ENCODE data around the gene PAK6.

Gene PAK6

GRCh38 chr15:40278026-40278425, 39.2 kb downstream of the PAK6 start:
- DNase-seq: no peak

GRCh38 chr15:40279437-40280141, 40.7 kb downstream of the PAK6 start:
- DNase-seq: peak; percentile 67

DNA sequence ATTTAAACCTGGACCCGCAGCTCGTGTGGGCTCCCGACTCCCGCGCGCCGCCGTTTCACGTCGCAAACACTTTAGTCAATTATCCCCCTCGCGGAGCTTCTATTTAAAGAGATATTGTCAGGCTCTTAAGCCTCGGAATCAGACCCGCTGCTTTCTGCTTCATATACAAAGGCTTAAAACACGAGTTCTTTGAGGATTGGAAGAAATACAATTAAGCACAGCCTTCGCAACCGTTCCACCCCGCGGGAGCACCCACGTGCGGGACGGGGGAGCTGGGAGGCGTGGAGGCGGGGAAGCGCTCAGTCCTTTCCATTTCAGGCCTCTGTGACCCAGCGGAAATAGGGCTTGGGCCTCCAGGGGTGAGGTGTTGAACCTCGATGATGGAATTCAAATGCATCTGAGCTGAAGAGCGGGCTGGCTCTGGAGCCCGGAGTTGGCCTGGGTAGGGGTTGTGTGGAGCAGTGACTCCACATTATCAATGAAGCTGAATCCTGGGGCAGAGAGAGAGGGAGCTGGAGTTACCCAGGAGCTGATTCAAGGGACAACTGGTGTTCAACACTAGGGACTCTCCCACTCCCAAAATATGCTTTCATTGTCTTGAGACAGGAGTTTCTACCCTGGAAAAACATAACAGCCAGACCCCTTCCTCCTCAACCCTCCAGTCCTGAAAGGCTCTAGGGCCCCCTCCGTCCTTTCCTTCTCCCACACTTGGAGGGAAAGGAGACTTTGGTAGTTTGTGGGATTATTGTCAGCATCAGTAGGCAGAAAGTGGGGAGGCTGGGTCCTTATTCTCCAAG, 41.6 kb downstream of the PAK6 start:
- no peak for DNase-seq

- no peak for DNase-seq
These were observed 42.4 kb downstream of the PAK6 start for GRCh38 chr15:40281057-40281800.

DNA sequence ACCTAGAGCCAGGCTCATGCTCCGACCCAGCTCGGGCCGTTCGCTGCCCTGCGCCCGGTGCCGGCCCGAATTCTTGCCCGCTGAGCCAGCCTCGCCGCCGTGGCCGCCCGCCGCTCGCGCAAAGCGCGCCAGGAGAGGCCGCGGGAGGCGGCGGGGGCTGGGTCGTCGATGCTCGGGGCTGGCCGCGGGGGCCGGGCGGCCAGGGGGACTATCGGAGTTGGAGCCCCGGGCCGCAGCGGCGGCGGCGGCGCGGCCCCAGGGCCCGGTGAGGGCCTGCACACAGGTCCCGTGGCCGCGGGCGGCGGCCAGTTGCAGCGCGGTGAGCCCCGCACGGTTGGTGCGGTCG, 42.9 kb downstream of the PAK6 start:
- DNase-seq: no peak

GRCh38 chr15:40282147-40282868, 43.4 kb downstream of the PAK6 start:
- peak; percentile 56 for DNase-seq

GRCh38 chr15:40282869-40283614, 44.2 kb downstream of the PAK6 start, which contains the start of gene ANKRD63:
ANKRD63 (minus strand) TSS chr15:40283064; CDS start chr15:40282586, 478 bp downstream.
- DNase-seq: peak; percentile 29

- no peak for DNase-seq
These were observed 44.9 kb downstream of the PAK6 start for GRCh38 chr15:40283615-40284300.

DNA sequence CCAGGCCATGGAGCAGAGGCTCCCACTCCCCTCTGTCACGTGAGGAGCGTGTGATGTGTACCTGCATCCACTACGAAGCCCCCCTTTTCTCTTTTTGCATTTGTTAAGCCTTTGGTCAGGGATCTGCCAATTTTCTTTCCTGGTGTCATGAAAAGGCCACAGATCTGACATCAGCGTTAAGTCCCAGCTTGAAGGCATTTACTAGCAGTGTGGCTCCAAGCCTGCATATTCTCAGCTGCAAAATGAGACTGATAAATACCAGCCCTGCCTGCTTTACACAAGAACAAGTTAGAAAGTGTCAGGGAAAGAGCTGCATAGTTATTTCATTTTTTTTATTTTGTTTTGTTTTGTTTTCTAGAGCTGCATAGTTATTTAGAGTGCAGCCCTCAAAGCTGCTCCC, 46.3 kb downstream of the PAK6 start:
- DNase-seq: no peak

DNA sequence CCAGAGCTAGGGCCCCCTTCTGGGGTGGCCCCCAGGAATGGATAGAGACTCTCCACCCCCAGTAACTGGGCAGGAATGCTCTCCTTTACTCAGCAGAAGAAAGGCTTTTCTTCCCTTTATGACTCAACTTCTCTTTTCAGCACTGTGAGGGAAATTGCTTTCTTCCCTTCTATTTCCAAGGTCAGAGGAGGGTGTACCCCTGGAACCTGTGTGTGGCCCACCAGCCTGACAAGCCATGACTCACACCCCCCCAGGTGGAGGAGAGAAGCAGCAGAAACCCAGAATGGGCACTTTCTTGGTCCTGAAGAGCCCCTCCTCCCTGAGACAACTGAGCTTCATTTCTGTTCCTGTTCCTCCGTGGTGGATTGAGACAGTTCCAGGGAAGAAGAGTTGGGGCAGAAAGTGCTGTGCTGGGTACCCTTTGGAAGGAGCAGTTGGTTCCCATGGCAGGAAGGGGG, 46.7 kb downstream of the PAK6 start:
- no peak for DNase-seq

DNA sequence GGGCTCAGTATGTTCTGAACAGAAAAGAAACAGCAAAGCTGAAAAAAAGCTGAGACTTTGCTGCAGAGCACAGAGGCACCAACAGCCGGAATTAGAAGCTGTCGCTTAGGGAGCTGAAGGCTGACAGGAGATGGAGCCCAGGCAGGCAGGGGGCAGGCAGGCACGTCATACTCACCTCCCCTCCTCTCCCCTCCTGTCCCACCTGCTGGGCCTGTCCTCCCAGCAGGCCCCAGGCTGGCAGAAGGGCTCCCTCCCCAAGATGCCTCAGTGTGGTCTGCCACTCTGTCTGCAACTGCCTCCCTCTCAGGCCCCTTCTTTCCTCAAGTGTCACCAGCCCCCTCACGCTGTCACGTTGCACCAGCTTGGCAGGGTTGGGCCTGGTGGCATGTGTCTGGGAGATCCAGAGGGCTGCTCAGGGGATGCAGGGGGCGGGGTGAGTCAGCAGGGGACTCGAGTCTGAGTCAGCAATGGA, 47.2 kb downstream of the PAK6 start:
- no peak for DNase-seq

DNA sequence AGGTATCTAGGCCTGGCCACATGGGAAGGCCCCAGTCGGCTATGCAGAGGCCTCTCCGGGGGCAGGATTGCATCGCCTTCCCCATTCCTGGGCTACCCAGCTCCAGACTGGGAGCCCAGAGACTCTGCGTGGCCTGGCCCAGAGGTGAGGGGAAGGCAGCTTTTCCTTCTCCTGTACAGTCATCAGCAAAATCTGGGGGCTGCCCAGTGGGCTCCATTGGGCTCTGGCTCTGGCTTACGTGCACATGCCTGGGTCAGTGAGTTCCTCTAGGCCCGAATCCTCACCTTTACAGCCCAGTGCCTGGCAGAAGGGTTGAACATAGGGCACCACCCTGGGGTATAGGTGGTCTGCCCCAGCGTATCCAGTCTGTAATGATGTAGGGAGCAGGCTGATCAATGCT, 47.9 kb downstream of the PAK6 start:
- DNase-seq: no peak

- no peak for DNase-seq
These were observed 48.6 kb downstream of the PAK6 start for GRCh38 chr15:40287505-40287904.

DNA sequence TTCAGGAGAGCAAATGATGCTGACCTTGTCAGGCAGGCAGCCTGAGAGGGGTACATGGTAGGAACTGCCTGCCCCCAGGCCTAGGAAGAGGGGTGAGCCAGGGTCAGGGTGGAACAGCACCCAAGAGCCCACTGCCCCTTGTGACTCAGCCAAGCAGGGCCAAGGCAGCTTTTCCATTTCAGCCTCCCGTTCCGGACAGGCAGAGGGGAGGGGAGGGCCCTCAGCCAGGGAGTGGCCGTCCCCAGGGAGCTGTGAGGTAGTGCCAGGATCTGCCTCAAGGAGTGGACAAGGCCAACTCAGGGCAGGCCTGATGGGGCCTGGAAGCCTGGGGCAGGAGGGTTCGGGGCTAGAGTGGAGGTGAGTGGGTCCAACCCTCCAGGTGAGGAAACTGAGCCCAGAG, 49.1 kb downstream of the PAK6 start:
- no peak for DNase-seq

DNA sequence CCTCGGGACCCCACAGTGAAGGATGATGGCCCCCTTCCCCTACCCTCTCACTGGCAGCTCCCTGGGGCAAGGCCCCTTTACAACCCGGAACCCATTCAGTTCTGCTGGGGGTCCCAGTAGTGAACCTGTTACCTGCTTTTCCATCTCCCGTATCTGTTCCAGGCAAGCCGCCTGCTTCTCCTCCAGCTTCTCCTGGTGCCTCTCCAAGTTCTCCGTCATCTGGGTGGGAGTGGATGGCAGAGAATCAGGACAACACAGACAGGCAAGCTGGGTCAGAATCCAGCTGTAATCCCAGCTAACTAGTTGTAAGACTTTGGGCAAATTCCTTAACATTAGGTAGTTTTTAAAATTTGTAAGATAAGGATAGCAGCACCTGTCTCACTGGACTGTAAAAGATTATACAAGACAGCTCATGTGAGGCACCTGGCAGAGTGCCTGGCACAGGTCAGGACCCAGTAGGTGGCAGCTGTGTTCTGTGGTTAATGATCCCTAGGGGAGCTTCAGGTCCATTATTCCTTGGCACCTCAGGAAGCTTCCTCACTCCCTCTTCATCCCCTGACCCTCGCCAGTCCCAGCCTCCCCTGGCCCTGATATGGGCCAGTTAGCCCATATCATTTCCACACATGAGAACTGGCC, 50.4 kb downstream of the PAK6 start:
- DNase-seq: no peak

GRCh38 chr15:40290545-40290917, 51.7 kb downstream of the PAK6 start:
- no peak for DNase-seq

DNA sequence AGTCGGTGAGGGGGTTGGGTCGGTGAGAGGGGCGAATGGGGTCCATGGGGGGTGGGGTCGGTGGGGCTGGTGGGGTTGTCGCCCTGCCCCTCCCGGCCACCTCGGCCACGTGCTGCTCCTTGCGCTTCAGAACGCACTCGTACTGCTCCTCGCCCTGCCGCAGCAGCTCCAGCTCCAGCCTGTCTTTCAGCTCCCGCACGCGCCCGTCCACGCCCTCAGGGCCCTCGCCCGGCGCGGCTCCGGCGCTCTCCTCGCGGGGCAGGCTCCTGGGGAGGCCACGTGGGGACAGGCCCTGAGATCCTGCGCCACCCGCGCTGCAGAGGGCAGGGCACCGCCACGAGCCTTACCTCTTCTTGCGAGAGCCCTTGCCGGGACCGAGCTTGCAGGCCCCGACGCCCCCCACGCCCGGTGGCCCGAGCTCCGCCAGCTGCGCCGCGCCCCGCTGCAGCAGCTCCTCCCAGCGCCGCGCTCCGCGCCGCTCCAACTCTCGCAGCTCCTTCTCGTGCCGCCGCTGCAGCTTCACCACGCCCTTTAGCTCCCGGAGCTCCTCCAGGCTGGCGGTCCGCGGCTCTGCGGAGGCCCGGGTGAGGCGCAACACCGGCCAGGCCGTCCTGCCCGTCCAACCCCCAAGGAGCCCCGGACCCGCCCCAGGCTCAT, 52.2 kb downstream of the PAK6 start:
- DNase-seq: no peak

DNA sequence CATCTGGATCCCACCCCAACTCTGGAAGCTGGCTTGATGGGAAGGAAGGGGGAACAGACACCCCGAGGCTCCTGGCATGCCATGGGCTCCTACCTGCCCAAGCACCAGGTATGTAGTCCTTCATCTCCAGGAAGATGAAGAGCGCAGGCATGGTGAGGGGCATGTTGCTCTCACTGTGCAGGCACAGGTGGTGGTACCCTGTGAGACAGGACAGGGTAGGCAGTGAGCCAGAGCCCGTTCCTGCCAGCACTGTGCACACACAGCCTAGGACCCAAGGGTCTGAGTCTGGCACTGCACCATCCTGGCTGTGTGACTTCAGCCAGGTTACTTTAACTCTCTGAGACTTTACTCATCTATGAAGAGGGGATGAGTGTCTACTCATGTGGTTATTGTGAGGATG, 53.4 kb downstream of the PAK6 start:
- no peak for DNase-seq

GRCh38 chr15:40293006-40293405, 54.1 kb downstream of the PAK6 start:
- no peak for DNase-seq
